Measurements from ENCODE around the gene SLC37A2. TPM values are rescaled to one million over a fixed set of nuclear protein-coding genes. Genes with fewer than 3 reads are reported as not detected.

Gene SLC37A2
- total RNA-seq, 4 donors from 2014 or later: 3.4 to 8.6 (median 6.6) TPM

DNA sequence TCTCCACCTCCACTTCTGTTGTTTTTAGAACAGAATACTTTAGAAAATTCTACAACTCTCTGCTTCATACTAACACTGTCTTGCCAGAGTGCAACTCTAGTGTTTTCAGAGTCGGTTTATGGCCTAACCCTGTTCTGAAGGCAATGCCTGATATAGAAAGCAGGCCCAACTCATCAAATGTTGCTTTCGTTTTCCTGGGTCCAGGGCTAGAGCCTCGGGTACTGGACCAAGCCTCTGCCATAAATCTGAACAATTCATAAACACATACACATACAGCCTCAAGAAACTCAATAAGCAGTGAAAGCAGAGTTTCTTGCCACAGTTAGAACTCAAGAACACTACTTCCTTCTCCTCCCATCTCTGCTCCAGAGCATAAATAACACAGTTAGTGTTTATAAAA lies 38.5 kb downstream of the SLC37A2 start:
- ATAC-seq: no peak
- WGBS, 2 donors (ENCODE audit: low coverage in 1 of 2): 66 to 71% methylated on average over 1 to 3 of the region's 3 CpGs
- H3K4me1 ChIP-seq: no peaks in the 10 kb centered on the region
- peaks cover 0 to 64% of the 10 kb centered on the region in 2 donors for H3K36me3 ChIP-seq
- no peaks in the 10 kb centered on the region for H3K27me3 ChIP-seq
- TF ChIP-seq POLR2A (IDR thresholded peaks at IDR 0.05) (no peak), EP300 (IDR thresholded peaks at IDR 0.05) (no peak), POLR2AphosphoS5 (IDR thresholded peaks at IDR 0.05) (no peak)
- TF ChIP-seq, protein P1, sequence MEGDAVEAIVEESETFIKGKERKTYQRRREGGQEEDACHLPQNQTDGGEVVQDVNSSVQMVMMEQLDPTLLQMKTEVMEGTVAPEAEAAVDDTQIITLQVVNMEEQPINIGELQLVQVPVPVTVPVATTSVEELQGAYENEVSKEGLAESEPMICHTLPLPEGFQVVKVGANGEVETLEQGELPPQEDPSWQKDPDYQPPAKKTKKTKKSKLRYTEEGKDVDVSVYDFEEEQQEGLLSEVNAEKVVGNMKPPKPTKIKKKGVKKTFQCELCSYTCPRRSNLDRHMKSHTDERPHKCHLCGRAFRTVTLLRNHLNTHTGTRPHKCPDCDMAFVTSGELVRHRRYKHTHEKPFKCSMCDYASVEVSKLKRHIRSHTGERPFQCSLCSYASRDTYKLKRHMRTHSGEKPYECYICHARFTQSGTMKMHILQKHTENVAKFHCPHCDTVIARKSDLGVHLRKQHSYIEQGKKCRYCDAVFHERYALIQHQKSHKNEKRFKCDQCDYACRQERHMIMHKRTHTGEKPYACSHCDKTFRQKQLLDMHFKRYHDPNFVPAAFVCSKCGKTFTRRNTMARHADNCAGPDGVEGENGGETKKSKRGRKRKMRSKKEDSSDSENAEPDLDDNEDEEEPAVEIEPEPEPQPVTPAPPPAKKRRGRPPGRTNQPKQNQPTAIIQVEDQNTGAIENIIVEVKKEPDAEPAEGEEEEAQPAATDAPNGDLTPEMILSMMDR (IDR thresholded peaks at IDR 0.05): no peak
- no peak overlapping the region for H3K27ac ChIP-seq
- H3K4me3 ChIP-seq: no peak overlapping the region
- no peaks in the 10 kb centered on the region for H3K9me3 ChIP-seq

GRCh38 chr11:125102025-125102424 lies 38.9 kb downstream of the SLC37A2 start:
- Histone ChIP-seq H3K36me3 (peaks cover 0 to 60% of the 10 kb centered on the region in 2 donors), H3K27ac (no peak overlapping the region), H3K4me1 (no peaks in the 10 kb centered on the region), H3K27me3 (no peaks in the 10 kb centered on the region), H3K9me3 (no peaks in the 10 kb centered on the region), H3K4me3 (no peak overlapping the region)
- TF ChIP-seq EP300 (IDR thresholded peaks at IDR 0.05) (no peak), POLR2A (IDR thresholded peaks at IDR 0.05) (no peak), POLR2AphosphoS5 (IDR thresholded peaks at IDR 0.05) (no peak)
- TF ChIP-seq, protein P1 (IDR thresholded peaks at IDR 0.05): no peak
- no peak for ATAC-seq
- 73 to 80% methylated on average over 3 to 4 of the region's 19 CpGs for WGBS, 2 donors (ENCODE audit: low coverage in 1 of 2)

DNA sequence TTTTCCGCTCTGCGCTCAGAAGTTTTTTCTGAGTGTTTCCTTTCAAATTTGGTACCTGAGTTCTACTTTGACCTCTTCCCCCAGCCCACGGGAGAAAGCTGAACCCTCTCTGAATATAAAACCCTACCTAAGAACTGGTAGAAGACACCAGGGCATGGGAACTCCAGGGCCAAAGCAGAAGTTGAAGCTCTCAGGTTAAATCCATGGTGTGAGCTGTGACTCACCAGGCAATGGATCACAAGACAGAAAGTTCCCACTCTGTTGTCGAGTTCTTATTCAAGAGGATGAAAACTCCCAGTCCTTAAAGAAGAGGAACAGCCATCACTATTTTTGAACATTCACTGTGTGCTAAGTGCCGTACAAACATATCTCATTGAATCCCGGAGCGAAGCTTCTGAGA lies 39.4 kb downstream of the SLC37A2 start:
- peaks cover 0 to 55% of the 10 kb centered on the region in 2 donors for H3K36me3 ChIP-seq
- TF ChIP-seq POLR2A (IDR thresholded peaks at IDR 0.05) (no peak), POLR2AphosphoS5 (IDR thresholded peaks at IDR 0.05) (no peak), EP300 (IDR thresholded peaks at IDR 0.05) (no peak)
- TF ChIP-seq, protein P1 (IDR thresholded peaks at IDR 0.05): no peak
- no peak overlapping the region for H3K27ac ChIP-seq
- no peaks in the 10 kb centered on the region for H3K9me3 ChIP-seq
- H3K4me1 ChIP-seq: no peaks in the 10 kb centered on the region
- ATAC-seq: peak; percentile 19
- no peak overlapping the region for H3K4me3 ChIP-seq
- 91 to 97% methylated on average over 3 to 7 of the region's 7 CpGs for WGBS, 2 donors (ENCODE audit: low coverage in 1 of 2)
- no peaks in the 10 kb centered on the region for H3K27me3 ChIP-seq

DNA sequence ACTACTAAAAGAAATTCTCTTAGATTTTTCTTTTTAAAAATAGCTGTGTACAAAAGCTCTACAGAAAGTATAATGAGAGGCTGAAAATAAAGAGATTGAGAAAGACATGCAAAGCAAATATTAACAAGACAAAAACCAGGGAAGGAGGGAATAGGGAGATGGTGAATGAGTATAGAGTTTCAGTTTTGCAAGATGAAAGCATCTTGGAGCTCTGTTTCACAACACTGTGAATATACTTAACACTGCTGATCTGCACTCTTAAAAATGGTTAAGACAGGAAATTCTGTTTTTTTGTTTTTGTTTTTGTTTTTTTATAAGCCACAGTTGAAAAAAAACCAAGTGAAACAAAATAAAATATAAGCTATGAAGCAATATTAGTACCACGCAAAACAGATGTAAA lies 42.8 kb downstream of the SLC37A2 start:
- Histone ChIP-seq H3K4me3 (no peak overlapping the region), H3K36me3 (peaks cover 0 to 21% of the 10 kb centered on the region in 2 donors), H3K9me3 (no peaks in the 10 kb centered on the region), H3K27me3 (no peaks in the 10 kb centered on the region), H3K27ac (no peak overlapping the region), H3K4me1 (peaks cover 0 to 9% (median 2%) of the 10 kb centered on the region in 3 donors)
- ATAC-seq: no peak
- TF ChIP-seq, protein P1 (IDR thresholded peaks at IDR 0.05): no peak
- TF ChIP-seq POLR2AphosphoS5 (IDR thresholded peaks at IDR 0.05) (no peak), POLR2A (IDR thresholded peaks at IDR 0.05) (no peak), EP300 (IDR thresholded peaks at IDR 0.05) (no peak)
- 67 to 100% methylated on average over 1 of the region's 1 CpG for WGBS, 2 donors (ENCODE audit: low coverage in 1 of 2)

DNA sequence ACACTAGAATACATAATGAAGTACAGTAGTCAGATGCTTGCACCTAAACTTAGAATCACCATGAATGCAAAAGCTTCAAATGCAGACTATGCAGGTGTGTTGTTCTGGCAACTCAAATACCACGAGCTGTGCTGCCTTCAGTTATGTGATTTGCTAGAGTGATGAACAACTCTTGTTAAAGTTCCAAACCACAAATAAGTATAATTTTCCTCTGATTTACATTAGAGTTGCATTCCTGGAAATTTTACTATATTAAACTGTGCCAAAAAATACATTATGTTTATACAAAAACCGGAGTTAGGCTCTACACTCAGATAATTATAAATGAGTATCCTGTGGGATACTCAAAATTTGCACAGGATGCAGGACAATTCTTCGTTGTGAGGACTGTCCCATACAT lies 45.4 kb downstream of the SLC37A2 start:
- WGBS, 2 donors (ENCODE audit: low coverage in 1 of 2): 33 to 38% methylated on average over 2 to 3 of the region's 3 CpGs
- H3K4me3 ChIP-seq: no peak overlapping the region
- ATAC-seq: no peak
- no peaks in the 10 kb centered on the region for H3K9me3 ChIP-seq
- H3K27ac ChIP-seq: no peak overlapping the region
- peaks cover 0 to 16% (median 2%) of the 10 kb centered on the region in 3 donors for H3K4me1 ChIP-seq
- H3K36me3 ChIP-seq: no peaks in the 10 kb centered on the region
- no peak for TF ChIP-seq EP300 (IDR thresholded peaks at IDR 0.05)
- TF ChIP-seq POLR2AphosphoS5 (IDR thresholded peaks at IDR 0.05): no peak
- no peak for TF ChIP-seq POLR2A (IDR thresholded peaks at IDR 0.05)
- TF ChIP-seq, protein P1 (IDR thresholded peaks at IDR 0.05): no peak
- H3K27me3 ChIP-seq: no peaks in the 10 kb centered on the region

Data from gastroesophageal sphincter (tissue), 4 donors.